NCI-H446 treated with DMSO at 0.1 percent for 48 hours (cell line): ENCODE measurements around the gene ABCC1.
"Not testable (repeated sequence)": the region's sequence is repeated elsewhere in the genome, so short reads cannot be mapped to it uniquely, and the experiment has no call there.

Source experiments
- DNase-seq: peaks from one replicate; lab custom pipeline; 2025; lab: John Stamatoyannopoulos, UW

The ABCC1 gene

GRCh38 chr16:15946257-15947044 lies 3.0 kb upstream of the ABCC1 start:
- DNase-seq: no peak

- no peak for DNase-seq
These were observed 1.4 kb upstream of the ABCC1 start for GRCh38 chr16:15947983-15948509.

GRCh38 chr16:15948532-15949209 lies 745 bp upstream of the ABCC1 start:
- DNase-seq: no peak

- DNase-seq: no peak
These were observed 892 bp downstream of the ABCC1 start for GRCh38 chr16:15950161-15950854.

- DNase-seq: no peak
These were observed 1.5 kb downstream of the ABCC1 start for GRCh38 chr16:15950869-15951268.

GRCh38 chr16:15951852-15952251 lies 2.4 kb downstream of the ABCC1 start:
- no peak for DNase-seq

- DNase-seq: no peak
These were observed 2.9 kb downstream of the ABCC1 start for GRCh38 chr16:15952265-15952711.

- no peak for DNase-seq
These were observed 4.1 kb downstream of the ABCC1 start for GRCh38 chr16:15953477-15953876.

GRCh38 chr16:15953929-15954813 lies 4.8 kb downstream of the ABCC1 start:
- DNase-seq: no peak

- no peak for DNase-seq
These were observed 5.4 kb downstream of the ABCC1 start for GRCh38 chr16:15954814-15955151.

- no peak for DNase-seq
These were observed 6.0 kb downstream of the ABCC1 start for GRCh38 chr16:15955425-15955824.

- DNase-seq: not testable (repeated sequence)
These were observed 6.7 kb downstream of the ABCC1 start for GRCh38 chr16:15956106-15956505.

- no peak for DNase-seq
These were observed 9.4 kb downstream of the ABCC1 start for GRCh38 chr16:15958703-15959348.

- no peak for DNase-seq
These were observed 10.9 kb downstream of the ABCC1 start for GRCh38 chr16:15960124-15960971.

- no peak for DNase-seq
These were observed 11.7 kb downstream of the ABCC1 start for GRCh38 chr16:15961060-15961511.

GRCh38 chr16:15961571-15962090 lies 12.2 kb downstream of the ABCC1 start:
- no peak for DNase-seq

- DNase-seq: no peak
These were observed 14.0 kb downstream of the ABCC1 start for GRCh38 chr16:15963307-15963910.

GRCh38 chr16:15966420-15966819 lies 17.0 kb downstream of the ABCC1 start:
- no peak for DNase-seq

- no peak for DNase-seq
These were observed 17.6 kb downstream of the ABCC1 start for GRCh38 chr16:15966836-15967546.
